Epithelial cell of esophagus (primary cell): Measurements from ENCODE around the gene ACCSL.

Experiments used
- DNase-seq: peaks from one replicate; pipeline ENCODE4 v3.0.0; 2010; ENCODE audit warnings: low read depth
- H3K4me3 ChIP-seq: 2 replicates; pipeline ENCODE4 v1.5.1; 2011; ENCODE audit warnings: mild to moderate bottlenecking, low read length, control low read depth
- TF ChIP-seq, protein P1 (sequence below): IDR thresholded peaks from 2 replicates; pipeline ENCODE4 v1.5.1; 2011; ENCODE audit warnings: low read depth, mild to moderate bottlenecking, low read length, control low read depth, inconsistent platforms; ENCODE audit not compliant: insufficient read depth; ENCODE audit errors: missing control alignments

Gene ACCSL

DNA sequence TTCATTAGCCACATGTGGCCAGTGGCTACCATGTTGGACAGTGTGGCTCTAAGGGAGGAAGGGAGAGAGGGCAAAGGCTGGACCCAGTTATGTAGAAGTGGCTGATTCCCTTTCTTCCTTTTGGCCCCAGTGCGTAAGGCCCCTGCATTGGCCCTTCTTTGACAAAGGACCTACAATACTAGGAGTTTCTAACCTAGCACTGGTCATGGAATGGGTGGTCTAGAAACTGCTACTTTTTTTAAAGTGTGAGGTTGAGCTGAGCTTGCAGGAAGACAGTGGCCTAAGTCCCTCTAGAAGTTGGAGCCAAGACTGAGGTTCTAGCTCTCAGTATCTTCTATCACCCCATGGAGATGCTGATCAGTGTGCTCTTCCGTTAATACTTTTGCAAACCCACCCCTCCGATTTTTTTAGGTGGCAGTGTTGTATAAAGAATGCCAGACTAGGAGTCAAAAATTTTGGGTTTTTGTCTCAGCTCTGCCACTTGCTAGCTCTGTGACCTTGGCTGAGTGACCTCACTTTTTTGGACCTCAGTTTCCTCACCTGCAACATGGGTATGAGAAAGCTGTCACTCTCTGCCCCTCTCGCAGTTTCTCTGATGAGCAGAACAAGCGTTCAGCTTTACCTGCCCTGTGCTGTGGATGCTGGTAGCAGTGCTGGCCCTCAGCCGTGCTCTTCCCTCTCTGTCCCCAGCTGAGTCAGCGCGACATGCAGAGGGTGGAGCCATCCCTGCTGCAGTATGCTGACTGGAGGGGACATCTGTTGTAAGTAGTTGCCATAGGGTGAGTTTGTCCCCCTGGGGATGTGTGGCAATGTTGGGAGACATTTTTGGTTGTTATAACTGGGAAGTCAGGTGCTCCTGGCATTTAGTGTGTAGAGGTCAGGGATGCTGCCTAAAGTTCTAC lies 25.2 kb downstream of the ACCSL start:
- no peak overlapping the region for H3K4me3 ChIP-seq
- TF ChIP-seq, protein P1, sequence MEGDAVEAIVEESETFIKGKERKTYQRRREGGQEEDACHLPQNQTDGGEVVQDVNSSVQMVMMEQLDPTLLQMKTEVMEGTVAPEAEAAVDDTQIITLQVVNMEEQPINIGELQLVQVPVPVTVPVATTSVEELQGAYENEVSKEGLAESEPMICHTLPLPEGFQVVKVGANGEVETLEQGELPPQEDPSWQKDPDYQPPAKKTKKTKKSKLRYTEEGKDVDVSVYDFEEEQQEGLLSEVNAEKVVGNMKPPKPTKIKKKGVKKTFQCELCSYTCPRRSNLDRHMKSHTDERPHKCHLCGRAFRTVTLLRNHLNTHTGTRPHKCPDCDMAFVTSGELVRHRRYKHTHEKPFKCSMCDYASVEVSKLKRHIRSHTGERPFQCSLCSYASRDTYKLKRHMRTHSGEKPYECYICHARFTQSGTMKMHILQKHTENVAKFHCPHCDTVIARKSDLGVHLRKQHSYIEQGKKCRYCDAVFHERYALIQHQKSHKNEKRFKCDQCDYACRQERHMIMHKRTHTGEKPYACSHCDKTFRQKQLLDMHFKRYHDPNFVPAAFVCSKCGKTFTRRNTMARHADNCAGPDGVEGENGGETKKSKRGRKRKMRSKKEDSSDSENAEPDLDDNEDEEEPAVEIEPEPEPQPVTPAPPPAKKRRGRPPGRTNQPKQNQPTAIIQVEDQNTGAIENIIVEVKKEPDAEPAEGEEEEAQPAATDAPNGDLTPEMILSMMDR: no peak

GRCh38 chr11:44078794-44079193 lies 31.0 kb downstream of the ACCSL start:
- no peak overlapping the region for H3K4me3 ChIP-seq
- TF ChIP-seq, protein P1: no peak
- DNase-seq: no peak

More for the DNA sequence above, 25.2 kb downstream of the ACCSL start:
- no peak for DNase-seq

DNA sequence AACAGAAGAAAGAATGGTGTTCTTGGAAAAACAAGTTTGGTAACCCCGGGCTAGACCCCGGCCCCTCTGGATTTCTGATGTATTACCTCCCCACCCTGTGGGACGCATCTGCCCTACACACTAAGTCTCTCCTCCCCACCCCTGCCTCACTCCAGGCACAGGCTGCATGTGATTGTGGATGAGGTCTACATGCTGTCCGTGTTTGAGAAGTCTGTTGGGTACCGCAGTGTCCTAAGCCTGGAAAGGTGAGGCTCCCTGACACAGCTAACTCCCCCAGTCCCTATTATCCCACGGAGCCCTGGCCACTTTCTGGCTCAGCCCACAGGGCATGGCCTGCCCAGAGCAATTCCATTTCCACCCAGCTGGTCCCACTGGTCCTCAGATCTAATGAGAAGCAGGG lies 31.6 kb downstream of the ACCSL start:
- TF ChIP-seq, protein P1: no peak
- DNase-seq: no peak
- H3K4me3 ChIP-seq: no peak overlapping the region

GRCh38 chr11:44080951-44081350 lies 33.2 kb downstream of the ACCSL start:
- no peak overlapping the region for H3K4me3 ChIP-seq
- DNase-seq: no peak

DNA sequence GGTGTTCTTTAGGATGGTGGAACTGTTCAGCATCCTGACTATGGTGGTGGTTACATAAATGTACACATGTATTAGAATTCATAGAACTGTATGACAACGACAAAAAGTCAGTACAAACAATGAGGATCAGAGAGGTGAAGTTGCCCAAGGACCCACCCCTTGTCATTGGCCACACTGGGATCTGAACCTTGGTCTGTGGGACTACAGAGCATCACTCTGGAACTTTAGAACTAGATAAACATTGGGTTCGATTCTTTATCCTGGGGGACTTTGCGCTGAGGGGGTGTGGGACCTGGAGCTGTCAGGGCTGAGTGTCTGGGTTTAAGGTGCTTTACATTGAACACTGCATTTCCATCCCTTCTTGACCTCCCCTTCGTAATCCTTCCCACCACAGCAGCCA lies 34.9 kb downstream of the ACCSL start:
- DNase-seq: no peak
- TF ChIP-seq, protein P1: no peak
- H3K4me3 ChIP-seq: no peak overlapping the region

More at GRCh38 chr11:44080951-44081350, 33.2 kb downstream of the ACCSL start:
- TF ChIP-seq, protein P1: no peak

- TF ChIP-seq, protein P1: no peak
- H3K4me3 ChIP-seq: no peak overlapping the region
- no peak for DNase-seq
These were observed 35.7 kb downstream of the ACCSL start for GRCh38 chr11:44083433-44083832.
